Mesenteric fat pad (tissue), 1 donor: ENCODE measurements around the gene TSEN2. TPM values are rescaled to one million over a fixed set of nuclear protein-coding genes. Genes with fewer than 3 reads are reported as not detected.
"Not testable (repeated sequence)": the region's sequence is repeated elsewhere in the genome, so short reads cannot be mapped to it uniquely, and the experiment has no call there.

ENCODE experiments used
- DNase-seq: peaks from one replicate; pipeline ENCODE4 v3.0.0-alpha.2; 2020; ENCODE audit warnings: low spot score
- total RNA-seq: library from RNA; stranded (reverse); fragmentation: NEBNext Ultra II Directional; extraction: Animal tissue kit (Norgen Biotek cat#: 25700); gene quantifications from one replicate; pipeline ENCODE4 v1.2.1, GENCODE V29; 2021
- donor health status: DM: yes; HTN: yes; CAD: no.

TSEN2 gene
- total RNA-seq, 1 donor from 2014 or later, result 24.9 TPM

- no peak for DNase-seq
Observed at GRCh38 chr3:12501360-12502020, 17.2 kb downstream of the TSEN2 start.

DNA sequence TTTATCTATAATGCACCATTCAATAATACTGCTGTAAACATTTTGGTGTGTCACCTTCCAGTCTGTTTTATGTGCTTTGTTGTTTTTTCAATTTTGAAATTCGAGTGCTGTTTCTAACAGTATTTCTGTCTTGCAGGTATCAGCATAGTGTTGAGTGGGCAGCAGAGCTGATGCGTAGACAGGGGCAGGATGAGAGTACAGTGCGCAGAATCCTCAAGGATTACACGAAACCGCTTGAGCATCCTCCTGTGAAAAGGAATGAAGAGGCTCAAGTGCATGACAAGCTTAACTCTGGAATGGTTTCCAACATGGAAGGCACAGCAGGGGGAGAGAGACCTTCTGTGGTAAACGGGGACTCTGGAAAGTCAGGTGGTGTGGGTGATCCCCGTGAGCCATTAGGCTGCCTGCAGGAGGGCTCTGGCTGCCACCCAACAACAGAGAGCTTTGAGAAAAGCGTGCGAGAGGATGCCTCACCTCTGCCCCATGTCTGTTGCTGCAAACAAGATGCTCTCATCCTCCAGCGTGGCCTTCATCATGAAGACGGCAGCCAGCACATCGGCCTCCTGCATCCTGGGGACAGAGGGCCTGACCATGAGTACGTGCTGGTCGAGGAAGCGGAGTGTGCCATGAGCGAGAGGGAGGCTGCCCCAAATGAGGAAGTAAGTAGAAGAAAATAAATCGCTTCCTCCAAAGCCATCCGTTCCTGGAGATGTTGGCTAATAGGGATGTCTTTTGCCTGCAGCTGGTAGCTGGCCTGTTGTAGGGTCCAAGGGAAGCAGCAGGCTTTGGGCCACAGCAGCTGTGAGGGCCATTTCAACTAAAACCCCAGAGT lies 19.1 kb downstream of the TSEN2 start:
- DNase-seq, result no peak

DNA sequence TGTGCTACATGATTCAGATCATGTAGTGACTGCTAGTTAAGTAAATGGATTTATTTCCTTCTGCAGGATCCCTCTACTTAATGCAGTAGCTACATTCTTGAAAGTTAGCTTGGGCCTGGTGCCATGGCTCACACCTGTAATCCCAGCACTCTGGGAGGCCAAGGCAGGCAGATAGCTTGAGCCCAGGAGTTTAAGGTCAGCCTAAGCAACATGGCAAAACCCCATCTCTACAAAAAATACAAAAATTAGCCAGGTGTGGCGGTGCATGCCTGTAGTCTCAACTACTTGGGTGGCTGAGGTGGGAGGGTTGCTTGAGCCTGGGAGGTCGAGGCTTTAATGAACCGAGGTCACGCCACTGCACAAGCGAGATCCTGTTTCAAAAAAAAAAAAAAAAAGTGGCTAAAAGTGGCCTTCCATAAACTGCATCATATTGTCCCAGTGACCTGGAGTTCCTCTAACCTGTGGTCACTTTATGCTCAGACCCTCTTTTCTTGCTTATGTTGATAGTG lies 22.0 kb downstream of the TSEN2 start:
- DNase-seq, result no peak

DNA sequence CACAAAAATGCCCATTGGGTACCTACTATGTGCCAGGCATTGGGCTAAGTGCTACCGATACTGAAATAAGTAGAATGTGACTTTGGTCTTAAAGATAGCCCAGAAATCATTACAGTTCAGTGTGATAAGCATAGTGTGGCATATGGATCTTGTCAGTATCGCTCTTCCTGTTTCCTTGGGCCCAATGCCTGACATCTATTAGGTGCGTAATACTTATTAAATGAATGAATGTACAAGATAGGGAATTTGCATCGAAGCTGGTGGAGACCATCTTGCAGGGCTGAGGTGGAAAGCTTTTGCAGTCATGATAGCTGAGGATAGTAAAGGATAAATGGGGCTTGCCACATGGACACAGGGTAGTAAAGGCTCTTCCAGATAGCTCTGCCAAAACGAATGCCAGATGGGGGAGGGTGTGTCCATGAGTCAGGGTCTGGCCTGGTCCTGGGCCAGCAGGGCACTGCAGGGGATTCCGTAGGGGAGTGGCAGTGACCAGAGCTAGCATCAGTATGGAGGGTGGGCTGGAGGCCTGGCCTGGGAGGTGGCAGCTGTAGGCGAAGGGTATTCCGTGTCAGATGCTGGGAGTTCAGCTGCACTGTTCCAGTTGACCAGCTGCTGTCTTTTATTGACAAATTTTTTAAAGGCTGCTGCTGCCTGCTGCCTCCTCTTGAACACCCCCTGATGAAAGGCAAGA lies 23.5 kb downstream of the TSEN2 start:
- DNase-seq, result no peak

- no peak for DNase-seq
Observed at GRCh38 chr3:12508291-12508700, 24.0 kb downstream of the TSEN2 start.

DNA sequence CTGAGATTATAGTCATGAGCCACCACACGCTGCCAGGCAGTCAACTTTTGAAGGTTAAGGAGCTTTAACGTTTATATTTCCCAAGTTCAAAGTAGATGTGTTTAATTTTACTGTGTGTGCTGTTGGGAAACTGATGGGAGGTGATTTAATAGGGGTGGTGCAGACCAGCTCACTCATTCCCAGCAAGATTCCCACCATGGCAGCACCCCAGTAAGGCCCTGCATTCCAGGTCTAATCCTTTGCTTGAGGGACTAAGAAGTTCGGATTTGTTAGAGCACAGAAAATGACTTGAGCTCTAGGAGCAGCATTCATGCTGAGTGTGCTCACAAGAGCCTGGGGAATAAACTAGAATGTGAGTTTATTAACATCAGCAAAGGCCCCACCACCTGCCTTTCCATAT lies 25.2 kb downstream of the TSEN2 start:
- no peak for DNase-seq

- no peak for DNase-seq
Observed at GRCh38 chr3:12512534-12513118, 28.3 kb downstream of the TSEN2 start.

GRCh38 chr3:12513694-12514446 lies 29.6 kb downstream of the TSEN2 start:
- DNase-seq, result no peak

DNA sequence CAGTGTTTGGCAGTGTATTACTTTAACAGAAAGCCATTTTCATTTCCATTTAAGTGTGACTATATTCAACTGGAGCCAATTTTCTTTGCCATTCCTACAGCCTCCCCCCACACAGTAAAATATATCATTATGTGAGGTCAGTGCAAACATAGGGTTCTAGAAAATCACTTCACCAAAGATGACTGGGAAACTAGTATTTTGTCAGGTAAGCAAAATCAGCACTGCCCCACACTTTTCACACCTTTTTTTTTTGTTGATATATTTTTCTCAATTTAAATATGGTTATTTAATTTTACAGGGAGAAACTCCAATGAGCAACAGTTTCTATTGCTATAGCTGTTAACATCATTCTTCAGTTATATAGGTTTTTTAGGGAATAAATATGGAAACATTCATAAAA lies 31.4 kb downstream of the TSEN2 start:
- DNase-seq, result no peak

GRCh38 chr3:12516873-12517272 lies 32.6 kb downstream of the TSEN2 start:
- no peak for DNase-seq

GRCh38 chr3:12518261-12519028 lies 34.2 kb downstream of the TSEN2 start:
- DNase-seq, result no peak

GRCh38 chr3:12521010-12521409 lies 36.7 kb downstream of the TSEN2 start:
- no peak for DNase-seq

- DNase-seq, result no peak
Observed at GRCh38 chr3:12522721-12523120, 38.4 kb downstream of the TSEN2 start.

- DNase-seq, result no peak
Observed at GRCh38 chr3:12527757-12528143, 43.5 kb downstream of the TSEN2 start.

- DNase-seq, result no peak
Observed at GRCh38 chr3:12532182-12532581, 47.9 kb downstream of the TSEN2 start.

DNA sequence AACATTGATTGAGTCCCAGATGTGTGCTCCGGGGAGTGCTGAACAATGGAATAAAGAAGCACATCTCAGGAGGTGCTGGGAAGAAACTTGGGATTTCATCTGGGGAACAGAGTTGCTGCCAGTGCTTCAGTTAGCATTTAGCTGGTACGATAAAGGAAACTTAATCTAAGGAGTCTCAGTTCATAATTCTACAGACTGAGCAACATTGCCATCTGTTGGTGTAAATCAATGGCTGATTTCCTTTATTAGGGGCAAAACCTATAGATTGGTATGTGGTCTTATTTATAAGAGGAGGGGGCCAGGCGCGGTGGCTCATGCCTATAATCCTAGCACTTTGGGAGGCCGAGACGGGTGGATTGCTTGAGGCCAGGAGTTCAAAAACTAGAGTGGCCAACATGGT lies 52.1 kb downstream of the TSEN2 start:
- DNase-seq, result no peak

GRCh38 chr3:12541625-12542024 lies 57.3 kb downstream of the TSEN2 start:
- DNase-seq, result no peak

- DNase-seq, result not testable (repeated sequence)
Observed at GRCh38 chr3:12543497-12543896, 59.2 kb downstream of the TSEN2 start.

GRCh38 chr3:12544652-12545472 lies 60.6 kb downstream of the TSEN2 start:
- no peak for DNase-seq
